ENCODE data around the gene CCDC69.

Gene CCDC69

DNA sequence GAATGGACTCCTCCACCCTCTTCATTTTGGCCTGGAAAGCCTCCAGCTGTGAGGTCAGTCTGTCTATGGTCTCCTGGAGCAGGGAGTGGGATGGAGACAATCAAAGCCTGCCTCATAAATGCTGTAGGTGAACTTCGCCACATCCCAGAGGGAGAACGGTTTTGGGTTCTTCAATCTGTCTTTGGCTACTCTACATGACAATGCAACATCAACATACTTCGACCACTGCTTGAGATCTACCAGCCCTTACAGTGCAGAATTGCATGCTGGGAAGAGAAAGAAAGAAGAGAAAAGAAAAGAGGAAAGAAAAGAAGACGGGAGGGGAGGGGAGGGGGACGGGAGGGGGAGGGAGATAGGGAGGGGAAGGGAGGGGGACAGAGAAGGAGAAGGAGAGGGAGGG is 37.8 kb downstream of the CCDC69 start:
- no peak overlapping the region for H3K9ac ChIP-seq (ENCODE audit: low read length)

DNA sequence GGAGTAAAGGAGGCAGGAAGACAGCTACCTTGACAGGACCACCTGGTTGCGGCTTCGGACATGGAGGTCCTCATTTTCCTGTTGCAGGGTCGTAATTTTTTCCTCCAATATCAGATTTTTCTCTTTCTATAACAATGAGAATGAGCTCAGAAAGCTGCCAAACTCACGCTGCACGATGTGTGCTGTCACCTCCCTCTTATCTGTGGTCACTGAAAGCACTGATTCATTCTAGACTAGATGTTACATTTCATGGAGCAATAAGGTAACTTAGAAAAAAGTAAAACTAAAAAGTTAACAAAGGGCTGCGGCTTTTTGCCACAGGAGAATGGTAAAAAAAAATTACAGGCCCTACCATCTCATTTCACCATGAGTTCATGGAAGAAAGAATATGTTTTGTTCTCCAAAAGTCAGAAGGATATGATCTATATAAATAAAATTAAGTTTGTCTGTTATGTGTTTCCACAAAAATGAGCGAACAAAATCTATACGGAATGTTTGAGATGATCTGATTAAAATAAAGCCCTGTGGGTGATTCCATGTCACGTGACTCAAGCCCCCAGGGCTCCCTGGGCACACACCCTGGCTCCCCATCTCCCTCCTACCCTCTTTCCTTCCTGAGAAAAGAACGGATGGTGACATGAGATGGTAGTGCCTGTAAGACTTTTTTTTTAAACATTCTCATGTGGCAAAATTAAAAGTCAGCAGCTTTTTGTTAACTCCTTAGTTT is 39.4 kb downstream of the CCDC69 start:
- Histone ChIP-seq H3K27ac (ENCODE audit: low read depth, low read length, poor library complexity, severe bottlenecking) (no peak overlapping the region), H3K9me2 (ENCODE audit: low read depth, low read length) (no peaks in the 10 kb centered on the region), H3K36me3 (ENCODE audit: insufficient read depth, low read length) (peaks cover 97% of the 10 kb centered on the region), H3F3A (ENCODE audit: insufficient read depth, low read length) (no peaks in the 10 kb centered on the region), H2AFZ (ENCODE audit: low read length) (no peak overlapping the region), H3K4me3 (ENCODE audit: low read depth, low read length, poor library complexity, severe bottlenecking) (no peak overlapping the region), H3K9me3 (ENCODE audit: low read length) (peaks cover 1% of the 10 kb centered on the region; the same call in 1 of the 2 replicates), H3K27me3 (ENCODE audit: insufficient read depth, low read length) (no peaks in the 10 kb centered on the region), H4K20me1 (ENCODE audit: insufficient read depth, low read length) (no peaks in the 10 kb centered on the region), H3K4me1 (ENCODE audit: insufficient read depth, low read length, severe bottlenecking) (no peaks in the 10 kb centered on the region), H3K79me2 (ENCODE audit: insufficient read depth, low read length) (0 out of 2 replicates have a peak, but pooled peaks cover under 1% of the 10 kb centered on the region), H3K4me2 (ENCODE audit: low read length) (no peak overlapping the region), H3K9ac (ENCODE audit: low read length) (no peak overlapping the region)
- TF ChIP-seq EZH2 (IDR thresholded peaks at IDR 0.05; ENCODE audit: borderline replicate concordance, low read length), result no peak
- TF ChIP-seq, protein P1, sequence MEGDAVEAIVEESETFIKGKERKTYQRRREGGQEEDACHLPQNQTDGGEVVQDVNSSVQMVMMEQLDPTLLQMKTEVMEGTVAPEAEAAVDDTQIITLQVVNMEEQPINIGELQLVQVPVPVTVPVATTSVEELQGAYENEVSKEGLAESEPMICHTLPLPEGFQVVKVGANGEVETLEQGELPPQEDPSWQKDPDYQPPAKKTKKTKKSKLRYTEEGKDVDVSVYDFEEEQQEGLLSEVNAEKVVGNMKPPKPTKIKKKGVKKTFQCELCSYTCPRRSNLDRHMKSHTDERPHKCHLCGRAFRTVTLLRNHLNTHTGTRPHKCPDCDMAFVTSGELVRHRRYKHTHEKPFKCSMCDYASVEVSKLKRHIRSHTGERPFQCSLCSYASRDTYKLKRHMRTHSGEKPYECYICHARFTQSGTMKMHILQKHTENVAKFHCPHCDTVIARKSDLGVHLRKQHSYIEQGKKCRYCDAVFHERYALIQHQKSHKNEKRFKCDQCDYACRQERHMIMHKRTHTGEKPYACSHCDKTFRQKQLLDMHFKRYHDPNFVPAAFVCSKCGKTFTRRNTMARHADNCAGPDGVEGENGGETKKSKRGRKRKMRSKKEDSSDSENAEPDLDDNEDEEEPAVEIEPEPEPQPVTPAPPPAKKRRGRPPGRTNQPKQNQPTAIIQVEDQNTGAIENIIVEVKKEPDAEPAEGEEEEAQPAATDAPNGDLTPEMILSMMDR (IDR thresholded peaks at IDR 0.05; ENCODE audit: low read length), result no peak

More for the DNA sequence above, 37.8 kb downstream of the CCDC69 start:
- peaks cover 8% of the 10 kb centered on the region; the same call in 1 of the 2 replicates for H3K9me3 ChIP-seq (ENCODE audit: low read length)
- peaks cover 6% of the 10 kb centered on the region; the same call in 1 of the 2 replicates for H3K79me2 ChIP-seq (ENCODE audit: insufficient read depth, low read length)
- H3K27ac ChIP-seq (ENCODE audit: low read depth, low read length, poor library complexity, severe bottlenecking), result no peak overlapping the region
- TF ChIP-seq, protein P1 (IDR thresholded peaks at IDR 0.05; ENCODE audit: low read length), result no peak
- TF ChIP-seq EZH2 (IDR thresholded peaks at IDR 0.05; ENCODE audit: borderline replicate concordance, low read length), result no peak
- peaks cover 97% of the 10 kb centered on the region for H3K36me3 ChIP-seq (ENCODE audit: insufficient read depth, low read length)
- no peak overlapping the region for H3K4me2 ChIP-seq (ENCODE audit: low read length)
- no peaks in the 10 kb centered on the region for H3F3A ChIP-seq (ENCODE audit: insufficient read depth, low read length)
- no peaks in the 10 kb centered on the region for H4K20me1 ChIP-seq (ENCODE audit: insufficient read depth, low read length)
- no peaks in the 10 kb centered on the region for H3K4me1 ChIP-seq (ENCODE audit: insufficient read depth, low read length, severe bottlenecking)
- no peaks in the 10 kb centered on the region for H3K9me2 ChIP-seq (ENCODE audit: low read depth, low read length)
- H3K27me3 ChIP-seq (ENCODE audit: insufficient read depth, low read length), result no peaks in the 10 kb centered on the region
- H3K4me3 ChIP-seq (ENCODE audit: low read depth, low read length, poor library complexity, severe bottlenecking), result no peak overlapping the region
- H2AFZ ChIP-seq (ENCODE audit: low read length), result no peak overlapping the region

DNA sequence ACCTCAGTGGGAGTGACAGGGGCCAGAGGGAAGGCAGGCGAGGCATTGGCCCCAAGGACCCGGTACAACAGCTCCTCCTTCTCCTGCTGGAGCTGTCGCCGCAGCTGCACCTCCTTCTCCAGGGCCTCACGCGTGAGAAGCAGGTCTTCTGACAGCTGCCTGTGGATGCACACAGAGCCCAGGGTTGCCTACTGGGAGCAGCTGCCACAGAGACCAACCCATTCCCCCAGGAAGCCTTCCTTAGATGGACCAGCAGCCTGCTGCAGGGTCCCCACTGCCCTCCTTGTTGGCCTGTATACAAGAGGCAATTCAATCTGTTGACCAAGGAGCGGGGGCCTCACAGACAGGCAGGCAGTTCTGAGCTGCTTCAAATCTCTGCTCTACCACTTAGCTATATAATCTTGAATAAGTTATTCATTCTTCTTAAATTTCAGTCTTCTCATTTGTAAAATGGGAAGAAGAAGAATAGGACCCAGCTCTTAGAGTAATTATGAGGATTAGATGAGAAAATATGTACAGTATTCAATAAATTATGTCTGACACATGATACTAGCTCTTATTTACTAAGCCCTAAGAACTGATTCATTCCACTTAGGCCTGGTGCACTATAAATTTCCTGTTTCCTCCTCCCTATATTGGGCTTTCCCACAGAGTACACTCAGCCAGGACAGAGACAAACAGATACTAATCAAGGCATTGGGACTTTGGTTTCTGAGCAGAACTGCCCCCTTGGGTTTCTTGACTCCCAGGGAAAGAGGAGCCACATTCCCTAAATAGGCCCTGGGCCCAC is 40.2 kb downstream of the CCDC69 start:
- H2AFZ ChIP-seq (ENCODE audit: low read length), result no peak overlapping the region
- peaks cover 97% of the 10 kb centered on the region for H3K36me3 ChIP-seq (ENCODE audit: insufficient read depth, low read length)
- no peaks in the 10 kb centered on the region for H3K27me3 ChIP-seq (ENCODE audit: insufficient read depth, low read length)
- no peaks in the 10 kb centered on the region for H3K9me3 ChIP-seq (ENCODE audit: low read length)
- no peaks in the 10 kb centered on the region for H3K79me2 ChIP-seq (ENCODE audit: insufficient read depth, low read length)
- H3K27ac ChIP-seq (ENCODE audit: low read depth, low read length, poor library complexity, severe bottlenecking), result no peak overlapping the region
- H3K9me2 ChIP-seq (ENCODE audit: low read depth, low read length), result no peaks in the 10 kb centered on the region
- H3K4me3 ChIP-seq (ENCODE audit: low read depth, low read length, poor library complexity, severe bottlenecking), result no peak overlapping the region
- no peaks in the 10 kb centered on the region for H3F3A ChIP-seq (ENCODE audit: insufficient read depth, low read length)
- H3K4me1 ChIP-seq (ENCODE audit: insufficient read depth, low read length, severe bottlenecking), result no peaks in the 10 kb centered on the region
- H3K9ac ChIP-seq (ENCODE audit: low read length), result no peak overlapping the region
- no peak overlapping the region for H3K4me2 ChIP-seq (ENCODE audit: low read length)
- H4K20me1 ChIP-seq (ENCODE audit: insufficient read depth, low read length), result no peaks in the 10 kb centered on the region
- TF ChIP-seq EZH2 (IDR thresholded peaks at IDR 0.05; ENCODE audit: borderline replicate concordance, low read length), result no peak
- TF ChIP-seq, protein P1 (IDR thresholded peaks at IDR 0.05; ENCODE audit: low read length), result no peak

All from OCI-LY1 (cell line).